Type B pancreatic cell (in vitro differentiated cells): ENCODE measurements around the gene HNF1A. TPM values are rescaled to one million over a fixed set of nuclear protein-coding genes. Genes with fewer than 3 reads are reported as not detected.
"Not testable (repeated sequence)": the region's sequence is repeated elsewhere in the genome, so short reads cannot be mapped to it uniquely, and the experiment has no call there.

Experiments used
- DNase-seq: peaks from one replicate; pipeline ENCODE4 v3.0.0; 2021; ENCODE audit warnings: mixed read lengths; ENCODE audit not compliant: unreplicated experiment; ENCODE audit errors: extremely low spot score
- H3K27ac Mint-ChIP-seq: 2 replicates; pipeline ENCODE4 v1.8.0; 2021; ENCODE audit warnings: mild to moderate bottlenecking, mixed read lengths
- H3K27me3 Mint-ChIP-seq: 2 replicates; pipeline ENCODE4 v1.8.0; 2021; ENCODE audit warnings: mixed read lengths
- H3K36me3 Mint-ChIP-seq: 2 replicates; pipeline ENCODE4 v1.8.0; 2021; ENCODE audit warnings: mixed read lengths
- H3K4me1 Mint-ChIP-seq: one replicate; pipeline ENCODE4 v1.8.0; 2021; ENCODE audit warnings: mixed read lengths; ENCODE audit not compliant: unreplicated experiment
- H3K4me3 Mint-ChIP-seq: 2 replicates; pipeline ENCODE4 v1.8.0; 2021; ENCODE audit warnings: mild to moderate bottlenecking, mixed read lengths
- H3K9me3 Mint-ChIP-seq: 2 replicates; pipeline ENCODE4 v1.8.0; 2021; ENCODE audit warnings: mixed read lengths
- CTCF ChIP-seq: fragments of 200-600 bp; sonication (generic); conservative IDR thresholded peaks from 2 replicates; pipeline ENCODE4 v1.5.0; 2021; ENCODE audit warnings: antibody characterized with exemption, mild to moderate bottlenecking
- total RNA-seq: library from RNA; stranded (reverse); gene quantifications from 2 replicates; pipeline ENCODE4 v1.2.1, GENCODE V29; 2021; ENCODE audit warnings: low replicate concordance

The HNF1A gene
- total RNA-seq, 1 donor from 2014 or later, result 7.2 TPM

- Mint-ChIP-seq H3K4me1 (peaks cover 3% of the 10 kb centered on the region), H3K4me3 (no peak overlapping the region), H3K27me3 (no peaks in the 10 kb centered on the region), H3K9me3 (no peaks in the 10 kb centered on the region), H3K27ac (no peak overlapping the region), H3K36me3 (no peaks in the 10 kb centered on the region)
- no peak for DNase-seq
- TF ChIP-seq CTCF, result no peak
Measured at GRCh38 chr12:120940799-120941198, 37.5 kb upstream of the HNF1A start.

- Mint-ChIP-seq H3K4me1 (peaks cover 4% of the 10 kb centered on the region), H3K9me3 (no peaks in the 10 kb centered on the region), H3K27ac (no peak overlapping the region), H3K36me3 (no peaks in the 10 kb centered on the region), H3K4me3 (no peak overlapping the region), H3K27me3 (no peaks in the 10 kb centered on the region)
- no peak for DNase-seq
- TF ChIP-seq CTCF, result no peak
Measured at GRCh38 chr12:120941412-120941811, 36.9 kb upstream of the HNF1A start.

GRCh38 chr12:120941846-120942405, 36.4 kb upstream of the HNF1A start:
- Mint-ChIP-seq H3K9me3 (no peaks in the 10 kb centered on the region), H3K27me3 (no peaks in the 10 kb centered on the region), H3K4me3 (no peak overlapping the region), H3K4me1 (peaks cover 4% of the 10 kb centered on the region), H3K27ac (no peak overlapping the region), H3K36me3 (no peaks in the 10 kb centered on the region)
- TF ChIP-seq CTCF, result no peak
- DNase-seq, result no peak

GRCh38 chr12:120943482-120943881, 34.9 kb upstream of the HNF1A start:
- no peak for TF ChIP-seq CTCF
- H3K4me1 Mint-ChIP-seq, result peaks cover 4% of the 10 kb centered on the region
- no peaks in the 10 kb centered on the region for H3K27me3 Mint-ChIP-seq
- no peak overlapping the region for H3K27ac Mint-ChIP-seq
- H3K36me3 Mint-ChIP-seq, result no peaks in the 10 kb centered on the region
- H3K4me3 Mint-ChIP-seq, result no peak overlapping the region
- DNase-seq, result no peak
- no peaks in the 10 kb centered on the region for H3K9me3 Mint-ChIP-seq

GRCh38 chr12:120944645-120945217, 33.6 kb upstream of the HNF1A start:
- Mint-ChIP-seq H3K4me3 (no peak overlapping the region), H3K9me3 (no peaks in the 10 kb centered on the region), H3K36me3 (no peaks in the 10 kb centered on the region), H3K4me1 (peaks cover 4% of the 10 kb centered on the region), H3K27ac (no peak overlapping the region), H3K27me3 (no peaks in the 10 kb centered on the region)
- peak; percentile 88 for TF ChIP-seq CTCF
- DNase-seq, result no peak

- H3K27ac Mint-ChIP-seq, H3K9me3 Mint-ChIP-seq, H3K36me3 Mint-ChIP-seq, H3K27me3 Mint-ChIP-seq, DNase-seq, H3K4me3 Mint-ChIP-seq, H3K4me1 Mint-ChIP-seq: not testable (repeated sequence)
Measured at GRCh38 chr12:120945516-120945915, 32.8 kb upstream of the HNF1A start.

- H3K36me3 Mint-ChIP-seq, H3K27me3 Mint-ChIP-seq, H3K9me3 Mint-ChIP-seq, H3K4me3 Mint-ChIP-seq, H3K4me1 Mint-ChIP-seq, DNase-seq, H3K27ac Mint-ChIP-seq: not testable (repeated sequence)
Measured at GRCh38 chr12:120950260-120950799, 28.0 kb upstream of the HNF1A start.
